Skeletal muscle satellite cell (primary cell): Measurements from ENCODE around the gene ASGR1. TPM values are rescaled to one million over a fixed set of nuclear protein-coding genes. Genes with fewer than 3 reads are reported as not detected.
A peak's percentile ranks its signal among the peaks of the same experiment; 100 is the strongest.
"Not testable (repeated sequence)": the region's sequence is repeated elsewhere in the genome, so short reads cannot be mapped to it uniquely, and the experiment has no call there.

Source experiments
- H3K27me3 ChIP-seq: 2 replicates; pipeline ENCODE4 v1.7.0; 2013; ENCODE audit warnings: low read length; ENCODE audit not compliant: control insufficient read depth, insufficient read depth
- H3K36me3 ChIP-seq: 2 replicates; pipeline ENCODE4 v1.7.0; 2013; ENCODE audit warnings: mild to moderate bottlenecking, control low read depth, low read length; ENCODE audit not compliant: insufficient read depth
- H3K4me1 ChIP-seq: 2 replicates; pipeline ENCODE4 v1.7.0; 2013; ENCODE audit warnings: low read length; ENCODE audit not compliant: control insufficient read depth, insufficient read depth
- H3K4me2 ChIP-seq: 2 replicates; pipeline ENCODE4 v1.7.0; 2013; ENCODE audit warnings: mild to moderate bottlenecking, low read length
- H3K4me3 ChIP-seq: 2 replicates; pipeline ENCODE4 v1.7.0; 2013; ENCODE audit warnings: low read length
- H3K9ac ChIP-seq: 2 replicates; pipeline ENCODE4 v1.7.0; 2013; ENCODE audit warnings: mild to moderate bottlenecking, low read depth, low read length, moderate library complexity
- H3K9me3 ChIP-seq: replicated peaks from 2 replicates; pipeline ENCODE4 v1.7.0; 2013; ENCODE audit warnings: mild to moderate bottlenecking, control low read depth, low read length
- small RNA-seq: library from RNA; depleted of rRNA; stranded (forward); fragments of <200 nt; gene quantifications from one replicate; pipeline ENCODE3, GENCODE V24; 2012

ASGR1 gene

GRCh38 chr17:7126386-7126785, 52.8 kb downstream of the ASGR1 start:
- not testable (repeated sequence) for H3K4me2 ChIP-seq, H3K36me3 ChIP-seq, H3K9ac ChIP-seq, H3K9me3 ChIP-seq, H3K4me1 ChIP-seq, H3K4me3 ChIP-seq
- peaks cover 34% of the 10 kb centered on the region for H3K27me3 ChIP-seq

- H3K9me3 ChIP-seq: no peaks in the 10 kb centered on the region
- H3K9ac ChIP-seq: no peak overlapping the region
- H3K36me3 ChIP-seq: no peaks in the 10 kb centered on the region
- no peaks in the 10 kb centered on the region for H3K4me1 ChIP-seq
- peaks cover 39% of the 10 kb centered on the region for H3K27me3 ChIP-seq
- H3K4me3 ChIP-seq: no peak overlapping the region
- H3K4me2 ChIP-seq: no peak overlapping the region
Measured at GRCh38 chr17:7124923-7125322, 54.2 kb downstream of the ASGR1 start.

GRCh38 chr17:7123844-7124243, 55.3 kb downstream of the ASGR1 start:
- no peaks in the 10 kb centered on the region for H3K9me3 ChIP-seq
- no peak overlapping the region for H3K4me3 ChIP-seq
- H3K36me3 ChIP-seq: no peaks in the 10 kb centered on the region
- no peak overlapping the region for H3K4me2 ChIP-seq
- H3K4me1 ChIP-seq: no peaks in the 10 kb centered on the region
- no peak overlapping the region for H3K9ac ChIP-seq
- peaks cover 39% of the 10 kb centered on the region for H3K27me3 ChIP-seq

Small RNAs within 50 kb of the gene (small RNA-seq; reads per million reads assigned to genes)
- gene AC120057.4 (not detected), gene MIR324 (105 reads per million, percentile 97 among the genes with 10 or more reads in this experiment)
